NCI-H1417 (cell line): ENCODE data around the gene ZNF587.
"Not testable (repeated sequence)": the region's sequence is repeated elsewhere in the genome, so short reads cannot be mapped to it uniquely, and the experiment has no call there.

ENCODE experiments used
- DNase-seq, 3 experiments: peaks; one replicate each; lab custom pipeline; 2025; lab: John Stamatoyannopoulos, UW

The ZNF587 gene

DNA sequence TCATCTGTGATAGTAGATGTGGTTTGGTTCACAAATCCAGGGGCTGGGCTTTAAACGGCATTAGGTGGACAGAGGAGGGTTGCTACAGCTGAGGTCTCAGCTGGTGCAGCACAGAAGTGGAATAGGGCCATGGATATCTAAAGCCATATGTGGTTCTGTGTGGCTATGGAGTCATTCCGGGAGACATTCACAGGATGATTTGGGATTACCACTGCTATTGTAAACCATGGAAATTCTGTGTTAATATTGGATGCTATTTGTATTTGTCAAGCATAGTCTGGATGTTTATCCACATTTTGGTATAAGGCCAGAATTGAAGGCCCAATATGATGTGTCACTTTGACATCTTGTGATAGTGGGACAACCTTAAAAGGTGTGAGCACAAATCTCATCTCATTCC is 26.5 kb upstream of the ZNF587 start:
- DNase-seq: not testable (repeated sequence)

DNA sequence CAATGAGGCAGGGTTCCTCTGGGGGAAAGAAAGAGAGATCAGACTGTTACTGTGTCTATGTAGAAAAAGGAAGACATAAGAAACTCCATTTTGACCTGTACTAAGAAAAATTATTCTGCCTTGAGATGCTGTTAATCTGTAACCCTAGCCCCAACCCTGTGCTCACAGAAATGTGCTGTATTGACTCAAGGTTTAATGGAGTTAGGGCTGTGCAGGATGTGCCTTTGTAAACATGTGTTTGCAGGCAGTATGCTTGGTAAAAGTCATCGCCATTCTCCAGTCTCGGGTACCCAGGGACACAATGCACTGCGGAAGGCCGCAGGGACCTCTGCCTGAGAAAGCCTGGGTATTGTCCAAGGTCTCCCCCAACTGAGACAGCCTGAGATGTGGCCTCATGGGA is 26.1 kb upstream of the ZNF587 start:
- DNase-seq: not testable (repeated sequence)

DNA sequence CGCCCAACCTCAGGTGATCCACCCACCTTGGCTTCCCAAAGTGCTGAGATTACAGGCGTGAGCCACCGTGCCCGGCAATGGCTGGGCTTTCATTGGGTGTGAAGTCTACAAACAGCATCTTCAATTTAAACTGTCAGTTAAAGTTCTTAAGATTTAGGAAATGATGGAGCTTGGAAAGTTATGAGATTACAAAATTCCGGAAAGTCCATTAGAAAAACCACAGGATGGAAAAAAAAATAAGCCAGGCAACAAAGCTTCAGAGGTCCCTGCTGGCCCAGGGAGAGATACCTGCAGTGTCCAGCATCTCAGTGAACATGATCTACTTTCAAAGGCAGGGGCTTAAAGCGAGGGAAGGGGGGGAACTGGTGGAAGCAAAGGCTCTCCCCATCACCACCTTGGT is 24.1 kb upstream of the ZNF587 start:
- no peak for DNase-seq

DNA sequence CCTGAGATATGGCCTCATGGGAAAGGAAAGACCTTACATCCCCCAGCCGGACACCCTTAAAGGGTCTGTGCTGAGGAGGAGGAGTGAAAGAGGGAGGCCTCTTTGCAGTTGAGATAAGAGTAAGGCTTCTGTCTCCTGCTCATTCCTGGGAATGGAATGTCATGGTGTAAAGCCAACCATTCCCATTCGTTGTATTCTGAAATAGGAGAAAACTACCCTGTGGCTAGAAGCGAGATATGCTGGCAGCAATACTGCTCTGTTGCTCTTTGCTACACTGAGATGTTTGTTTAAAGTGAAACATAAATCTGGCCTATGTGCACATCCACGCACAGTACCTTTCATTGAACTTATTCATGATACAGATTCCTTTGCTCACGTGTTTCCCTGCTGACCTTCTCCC is 20.3 kb upstream of the ZNF587 start:
- DNase-seq: no peak

DNA sequence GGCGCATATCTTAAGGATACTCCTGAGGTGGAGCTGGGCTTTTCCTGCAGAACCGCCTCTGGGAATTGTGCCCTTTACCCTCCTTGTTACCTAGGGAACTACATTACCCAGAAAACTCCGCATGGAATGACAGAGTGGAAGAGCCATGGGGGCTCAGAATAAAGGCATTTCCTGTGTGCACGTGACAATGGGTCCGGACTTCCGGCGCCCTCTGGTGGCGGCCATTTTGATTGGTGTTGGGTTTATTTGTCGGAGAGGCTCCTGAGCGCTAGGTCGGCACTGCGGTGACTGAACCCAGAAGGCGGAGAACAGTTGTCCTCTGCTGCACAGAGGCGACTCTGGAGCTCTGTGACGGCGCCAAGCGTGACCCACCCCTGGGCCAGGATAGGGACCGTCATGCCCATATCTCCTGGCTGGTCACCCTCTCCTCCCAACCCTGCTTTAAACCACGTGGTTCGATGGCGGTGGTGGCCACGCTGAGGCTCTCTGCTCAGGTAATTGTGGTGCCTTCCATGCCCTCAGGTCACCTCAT is 19.5 kb upstream of the ZNF587 start, which contains the start of gene ZNF587B:
TSS of gene ZNF587B (plus strand) at position 229 of the 532 bp plus-strand sequence. CDS start at position 459, 230 bp downstream.
- peak in 2 of 3 experiments; percentile 0 to 10 for DNase-seq

DNA sequence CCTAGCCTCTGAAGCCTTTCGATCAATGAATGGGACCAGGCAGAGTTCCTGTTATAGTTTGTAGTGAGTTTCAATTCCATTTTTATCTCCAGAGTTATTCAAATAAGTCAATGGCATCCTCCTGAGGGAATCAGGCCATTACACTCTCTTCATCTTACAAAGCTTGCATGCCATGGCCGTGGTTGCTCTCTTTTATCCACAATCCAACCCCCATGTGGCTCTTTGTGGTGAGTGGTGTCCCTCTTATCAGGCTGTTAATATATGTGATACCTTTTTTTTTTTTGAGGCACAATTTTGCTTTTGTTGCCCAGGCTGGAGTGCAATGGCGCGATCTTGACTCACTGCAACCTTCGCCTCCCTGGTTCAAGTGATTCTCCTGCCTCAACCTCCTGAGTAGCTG is 12.7 kb upstream of the ZNF587 start:
- not testable (repeated sequence) for DNase-seq

DNA sequence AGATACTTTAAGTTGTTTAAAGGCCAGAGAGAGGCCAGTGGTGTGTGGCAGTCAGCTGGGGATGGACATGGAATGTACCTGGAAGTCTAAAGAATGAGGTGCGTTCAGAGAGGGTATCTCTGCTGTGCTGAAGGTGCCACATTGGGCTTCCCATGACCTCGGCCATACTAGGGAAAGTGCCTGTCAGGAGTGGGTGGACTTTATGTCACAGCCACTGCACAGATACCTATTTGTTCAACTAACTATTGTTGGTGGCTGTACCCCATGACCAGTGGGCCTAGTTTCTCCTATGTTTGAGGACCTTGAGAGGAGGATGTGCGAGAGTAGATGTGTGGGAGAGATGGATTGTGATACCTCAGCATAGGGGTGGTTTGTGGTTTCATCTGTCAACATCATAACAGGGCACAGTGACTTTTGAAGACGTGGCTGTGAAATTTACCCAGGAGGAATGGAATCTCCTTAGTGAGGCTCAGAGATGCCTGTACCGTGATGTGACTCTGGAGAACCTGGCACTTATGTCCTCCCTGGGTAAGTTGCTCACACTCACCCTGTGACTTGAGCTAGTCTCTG is 11.0 kb upstream of the ZNF587 start:
- not testable (repeated sequence) for DNase-seq

DNA sequence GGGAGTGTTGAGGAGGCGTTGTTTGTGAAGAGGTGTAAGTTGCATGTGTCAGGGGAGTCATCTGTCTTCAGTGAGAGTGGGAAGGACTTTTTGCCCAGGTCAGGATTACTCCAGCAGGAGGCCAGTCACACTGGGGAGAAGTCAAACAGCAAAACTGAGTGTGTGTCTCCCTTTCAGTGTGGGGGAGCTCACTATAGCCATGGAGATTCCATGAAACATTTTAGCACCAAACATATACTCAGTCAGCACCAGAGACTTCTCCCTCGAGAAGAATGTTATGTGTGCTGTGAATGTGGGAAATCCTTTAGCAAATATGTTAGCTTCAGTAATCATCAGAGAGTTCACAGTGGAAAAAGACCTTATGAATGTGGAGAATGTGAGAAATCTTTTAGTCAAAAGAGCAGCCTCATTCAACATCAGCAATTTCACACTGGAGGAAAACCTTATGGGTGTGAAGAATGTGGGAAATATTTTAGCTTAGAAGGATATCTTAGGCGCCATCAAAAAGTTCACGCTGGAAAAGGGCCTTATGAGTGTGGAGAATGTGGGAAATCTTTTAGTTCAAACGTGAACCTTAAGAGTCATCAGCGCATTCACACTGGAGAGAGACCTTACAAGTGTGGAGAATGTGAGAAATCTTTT is 8.4 kb upstream of the ZNF587 start:
- no peak for DNase-seq

DNA sequence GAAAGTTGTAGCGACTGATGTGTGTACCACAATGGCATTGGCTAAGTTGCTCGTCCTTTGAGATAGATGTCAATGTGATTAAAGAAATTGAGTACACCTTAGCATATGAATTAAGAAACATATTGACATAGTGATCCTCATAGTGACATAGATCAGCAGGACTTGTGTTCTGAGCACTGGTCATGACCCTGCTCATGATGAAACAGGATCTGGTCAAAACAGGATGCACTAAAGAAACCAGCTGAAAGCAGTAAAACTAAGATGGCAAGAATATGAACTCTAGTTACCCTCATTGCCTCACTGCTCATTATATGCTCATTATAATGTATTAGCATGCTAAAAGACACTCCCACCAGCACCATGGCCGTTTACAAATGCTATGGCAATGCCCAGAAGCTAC is 2.5 kb upstream of the ZNF587 start:
- not testable (repeated sequence) for DNase-seq

DNA sequence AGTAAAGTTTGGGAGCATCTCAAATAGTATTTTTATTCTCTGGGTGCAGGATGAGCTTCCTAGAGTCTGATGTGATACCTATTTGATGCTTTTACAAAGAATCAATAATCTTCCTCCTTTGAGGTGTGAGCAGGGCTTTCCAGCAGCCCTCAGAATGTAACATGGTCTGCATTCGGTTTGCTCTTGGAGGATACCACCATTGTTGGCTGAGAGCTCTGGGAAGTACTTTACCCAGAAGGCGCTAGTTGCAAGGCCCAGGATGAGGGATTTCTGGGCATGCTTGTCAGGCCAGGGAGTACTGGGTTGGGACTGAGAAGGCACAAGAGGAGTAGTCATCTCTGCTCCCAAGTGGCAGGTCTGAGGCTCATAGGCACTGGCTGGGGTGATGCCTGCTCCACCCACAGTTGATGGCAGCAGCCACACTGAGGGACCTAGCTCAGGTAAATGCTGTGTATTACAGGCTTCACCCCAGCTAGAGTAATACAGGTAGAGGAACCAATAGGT is 445 bp upstream of the ZNF587 start:
- not testable (repeated sequence) for DNase-seq

DNA sequence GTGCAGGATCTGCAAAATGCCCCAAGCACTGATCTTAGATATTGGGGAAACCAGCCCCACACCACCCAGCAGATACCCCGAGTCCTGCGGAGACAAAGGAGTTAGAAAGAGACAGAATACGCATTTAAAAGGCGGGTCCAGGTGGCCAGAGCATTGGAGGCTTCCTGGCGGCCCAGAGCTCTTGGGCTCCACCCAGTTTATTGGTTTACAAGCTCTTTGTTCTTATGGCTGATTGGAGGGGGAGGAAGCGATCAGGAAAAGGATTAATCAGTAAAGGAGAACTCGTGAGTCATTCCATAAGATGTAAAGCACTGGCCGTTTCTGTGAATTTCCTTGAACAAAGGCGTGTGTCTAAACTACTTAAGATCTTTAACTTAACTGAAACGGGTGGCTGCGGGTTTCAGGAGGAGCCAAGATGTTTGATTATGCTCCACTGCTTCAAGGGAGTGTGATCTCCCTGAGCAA is 926 bp downstream of the ZNF587 start:
- DNase-seq: peak; percentile 4 to 50 (median 17)

DNA sequence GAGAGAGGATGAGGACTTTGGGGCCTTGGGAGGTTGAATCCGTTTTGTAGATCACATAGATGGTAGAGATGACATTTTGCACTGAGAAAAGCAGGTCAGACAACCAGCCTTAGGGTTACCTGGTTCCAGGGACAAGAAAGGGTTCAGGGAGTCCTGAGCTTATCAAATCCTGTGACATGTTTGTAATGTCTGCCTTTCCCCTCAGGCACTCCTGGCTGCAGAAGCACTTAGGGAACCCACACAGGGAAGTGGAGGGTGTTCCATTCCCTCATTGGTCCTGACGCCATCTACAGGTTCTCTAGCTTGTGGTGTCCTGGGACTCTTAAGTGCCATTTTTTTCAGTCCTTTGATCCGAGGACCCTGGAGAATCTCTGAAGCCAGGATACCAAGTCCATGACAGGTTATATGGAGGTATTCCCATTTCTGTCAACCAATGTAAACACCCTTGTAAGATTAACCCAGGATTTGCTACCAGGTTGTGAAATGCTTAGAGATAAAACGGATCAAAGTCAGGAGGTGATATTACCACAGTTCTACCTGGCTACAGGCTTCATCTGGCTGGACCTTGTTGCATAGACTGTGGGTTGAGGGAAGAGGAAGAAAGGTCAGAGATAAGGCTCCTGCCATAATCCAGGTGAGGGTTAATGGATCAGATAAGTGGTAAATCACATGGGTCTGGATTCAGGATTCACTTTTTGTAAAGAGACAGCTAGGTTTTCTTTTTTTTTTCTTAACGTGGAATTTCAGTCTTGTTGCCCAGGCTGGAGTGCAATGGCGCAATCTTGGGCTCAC is 2.3 kb downstream of the ZNF587 start:
- not testable (repeated sequence) for DNase-seq

DNA sequence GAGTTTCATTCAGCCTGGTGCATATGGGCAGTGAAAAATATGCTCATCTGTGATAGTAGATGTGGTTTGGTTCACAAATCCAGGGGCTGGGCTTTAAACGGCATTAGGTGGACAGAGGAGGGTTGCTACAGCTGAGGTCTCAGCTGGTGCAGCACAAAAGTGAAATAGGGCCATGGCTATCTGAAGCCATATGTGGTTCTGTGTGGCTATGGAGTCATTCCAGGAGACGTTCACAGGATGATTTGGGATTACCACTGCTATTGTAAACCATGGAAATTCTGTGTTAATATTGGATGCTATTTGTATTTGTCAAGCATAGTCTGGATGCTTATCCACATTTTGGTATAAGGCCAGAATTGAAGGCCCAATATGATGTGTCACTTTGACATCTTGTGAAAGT is 4.5 kb downstream of the ZNF587 start:
- DNase-seq: not testable (repeated sequence)

DNA sequence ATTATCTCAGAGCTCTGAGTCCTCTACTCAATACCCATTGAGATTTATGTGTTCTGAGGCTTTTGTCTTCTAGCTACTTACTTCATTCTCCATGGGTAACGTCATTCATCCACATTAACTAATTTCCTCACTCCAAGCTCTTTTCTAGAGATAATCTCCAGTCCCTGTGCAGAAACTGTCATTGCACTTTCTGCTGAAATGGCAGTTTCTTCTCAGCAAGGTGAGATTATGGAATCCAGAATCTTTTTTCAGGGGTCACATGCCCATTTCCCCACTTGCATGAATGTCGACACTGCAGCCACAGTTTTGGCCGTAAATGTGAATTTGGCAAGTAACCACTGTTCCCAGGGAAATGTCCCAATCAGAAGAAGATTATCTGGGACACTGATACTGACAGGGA is 12.7 kb downstream of the ZNF587 start:
- DNase-seq: not testable (repeated sequence)

DNA sequence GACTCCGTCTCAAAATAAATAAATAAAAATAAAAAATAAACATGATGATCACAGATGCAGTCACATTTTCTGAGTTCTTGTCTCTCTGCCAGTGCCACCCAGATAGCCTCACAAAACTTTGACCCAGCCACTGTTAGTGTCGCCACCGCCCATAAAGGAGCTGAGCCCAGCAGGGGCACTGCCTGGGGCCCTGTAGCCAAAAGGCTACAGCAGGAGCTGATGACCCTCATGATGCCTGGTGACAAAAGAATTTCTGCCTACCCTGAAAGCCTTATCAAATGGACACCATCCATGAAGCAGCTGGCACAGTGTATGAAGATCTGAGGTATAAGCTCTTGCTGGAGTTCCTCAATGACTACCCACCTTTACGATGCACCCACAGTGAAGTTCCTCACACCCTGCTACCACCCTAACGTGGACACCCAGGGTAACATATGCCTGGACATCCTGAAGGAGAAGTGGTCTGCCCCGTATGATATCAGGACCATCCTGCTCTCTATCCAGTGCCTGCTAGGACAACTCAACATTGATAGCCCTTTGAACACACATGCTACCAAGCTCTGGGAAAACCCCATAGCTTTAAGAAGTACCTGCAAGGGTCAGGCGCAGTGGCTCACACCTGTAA is 18.3 kb downstream of the ZNF587 start:
- no peak for DNase-seq

DNA sequence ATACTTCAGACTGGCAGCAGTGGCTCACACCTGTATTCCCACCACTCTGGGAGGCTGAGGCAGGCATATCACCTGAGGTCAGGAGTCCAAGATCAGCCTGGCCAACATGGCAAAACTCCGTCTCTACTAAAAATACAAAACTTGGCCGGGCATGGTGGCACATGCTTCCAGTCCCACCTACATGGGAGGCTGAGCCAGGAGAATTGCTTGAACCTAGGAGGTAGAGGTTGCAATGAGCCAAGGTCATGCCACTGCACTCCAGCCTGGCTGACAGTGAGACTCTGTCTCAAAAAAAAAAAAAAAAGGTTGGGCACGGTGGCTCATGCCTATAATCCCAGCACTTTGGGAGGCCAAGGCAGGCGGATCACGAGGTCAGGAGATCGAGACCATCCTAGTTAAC is 20.0 kb downstream of the ZNF587 start:
- DNase-seq: not testable (repeated sequence)

DNA sequence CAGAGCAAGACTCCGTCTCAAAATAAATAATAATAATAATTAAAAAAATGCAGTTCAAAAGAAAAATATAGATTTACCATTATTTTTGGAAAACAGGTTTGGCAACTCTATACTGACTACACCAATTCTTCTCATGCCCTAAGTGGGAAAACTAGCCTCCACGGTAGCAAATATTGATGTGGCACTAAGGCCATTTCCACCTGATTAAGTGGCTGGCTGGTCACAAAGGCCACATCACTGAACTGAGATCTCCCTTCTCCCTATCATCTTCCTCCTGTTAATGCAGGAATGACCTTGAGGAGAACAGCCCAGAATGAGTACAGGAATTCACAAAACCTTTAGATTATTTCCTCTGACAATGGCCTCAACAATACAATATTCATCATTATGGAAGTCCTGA is 20.6 kb downstream of the ZNF587 start:
- no peak for DNase-seq

DNA sequence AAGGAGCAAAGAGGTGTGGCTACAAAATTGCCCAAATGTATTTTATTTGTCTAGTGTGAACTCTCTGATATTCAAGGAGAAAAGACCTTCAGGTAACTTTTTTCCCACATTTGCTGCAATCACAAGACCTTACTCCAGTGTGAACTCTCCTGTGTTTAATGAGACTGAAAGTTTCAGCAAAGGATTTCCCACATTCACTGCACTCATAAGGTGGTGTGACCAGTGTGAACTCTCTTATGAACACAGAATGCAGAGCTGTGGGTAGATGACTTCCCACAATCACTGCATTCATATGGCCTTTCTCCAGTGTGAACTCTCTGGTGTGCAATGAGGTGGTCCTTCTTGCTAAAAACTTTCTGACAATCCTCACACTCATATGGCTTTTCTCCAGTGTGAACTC is 22.8 kb downstream of the ZNF587 start:
- DNase-seq: no peak

DNA sequence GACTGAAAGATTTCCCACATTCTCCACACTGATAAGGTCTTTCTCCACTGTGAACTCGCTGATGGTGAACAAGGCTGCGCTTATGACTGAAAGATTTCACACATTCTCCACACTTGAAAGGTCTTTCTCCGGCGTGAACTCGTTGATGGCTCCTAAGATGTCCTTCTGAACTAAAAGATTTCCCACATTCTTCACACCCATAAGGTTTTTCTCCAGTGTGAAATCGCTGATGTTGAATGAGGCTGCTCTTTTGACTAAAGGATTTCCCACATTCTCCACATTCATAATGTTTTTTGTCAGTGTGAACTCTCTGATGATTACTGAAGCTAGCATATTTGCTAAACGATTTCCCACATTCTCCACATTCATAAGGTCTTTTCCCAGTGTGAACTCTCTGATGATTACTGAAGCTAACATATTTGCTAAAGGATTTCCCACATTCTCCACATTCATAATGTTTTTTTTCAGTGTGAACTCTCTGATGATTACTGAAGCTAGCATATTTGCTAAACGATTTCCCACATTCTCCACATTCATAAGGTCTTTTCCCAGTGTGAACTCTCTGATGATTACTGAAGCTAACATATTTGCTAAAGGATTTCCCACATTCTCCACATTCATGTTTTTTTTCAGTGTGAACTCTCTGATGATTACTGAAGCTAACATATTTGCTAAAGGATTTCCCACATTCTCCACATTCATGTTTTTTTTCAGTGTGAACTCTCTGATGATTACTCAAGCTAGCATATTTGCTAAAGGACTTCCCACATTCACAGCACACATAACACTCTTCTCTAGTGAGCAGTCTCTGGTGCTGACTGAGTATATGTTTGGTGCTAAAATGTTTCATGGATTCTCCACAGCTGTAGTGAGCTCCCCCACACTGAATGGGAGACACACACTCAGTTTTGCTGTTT is 24.5 kb downstream of the ZNF587 start:
- DNase-seq: not testable (repeated sequence)

DNA sequence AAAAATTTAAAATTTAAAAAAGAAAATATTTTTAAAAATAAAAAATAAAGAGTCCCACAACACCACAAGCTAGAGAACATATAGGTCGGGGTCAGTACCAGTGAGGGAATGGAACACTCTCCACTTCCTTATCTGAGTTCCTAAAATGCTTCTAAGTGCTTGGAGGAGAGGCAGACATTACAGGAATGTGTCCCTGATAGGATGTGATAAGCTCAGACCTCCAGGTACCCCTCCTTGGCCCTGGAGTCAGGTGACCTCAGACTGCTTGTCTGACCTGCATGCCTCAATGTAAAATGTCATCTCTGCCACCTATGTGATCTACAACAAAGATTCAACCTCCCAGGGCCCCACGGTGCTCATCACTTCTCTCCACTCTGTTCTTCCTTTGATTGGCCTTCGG is 36.4 kb downstream of the ZNF587 start:
- DNase-seq: no peak
